ENCODE data around the gene SEC14L1.
"Not testable (repeated sequence)": the region's sequence is repeated elsewhere in the genome, so short reads cannot be mapped to it uniquely, and the experiment has no call there.

SEC14L1 gene

GRCh38 chr17:77153999-77154586 is 13.3 kb downstream of the SEC14L1 start:
- H3K4me3 ChIP-seq (replicated peaks; ENCODE audit: low read depth, low read length): no peak overlapping the region

GRCh38 chr17:77155125-77155524 is 14.4 kb downstream of the SEC14L1 start:
- no peak overlapping the region for H3K4me3 ChIP-seq (replicated peaks; ENCODE audit: low read depth, low read length)
- TF ChIP-seq, protein P1, sequence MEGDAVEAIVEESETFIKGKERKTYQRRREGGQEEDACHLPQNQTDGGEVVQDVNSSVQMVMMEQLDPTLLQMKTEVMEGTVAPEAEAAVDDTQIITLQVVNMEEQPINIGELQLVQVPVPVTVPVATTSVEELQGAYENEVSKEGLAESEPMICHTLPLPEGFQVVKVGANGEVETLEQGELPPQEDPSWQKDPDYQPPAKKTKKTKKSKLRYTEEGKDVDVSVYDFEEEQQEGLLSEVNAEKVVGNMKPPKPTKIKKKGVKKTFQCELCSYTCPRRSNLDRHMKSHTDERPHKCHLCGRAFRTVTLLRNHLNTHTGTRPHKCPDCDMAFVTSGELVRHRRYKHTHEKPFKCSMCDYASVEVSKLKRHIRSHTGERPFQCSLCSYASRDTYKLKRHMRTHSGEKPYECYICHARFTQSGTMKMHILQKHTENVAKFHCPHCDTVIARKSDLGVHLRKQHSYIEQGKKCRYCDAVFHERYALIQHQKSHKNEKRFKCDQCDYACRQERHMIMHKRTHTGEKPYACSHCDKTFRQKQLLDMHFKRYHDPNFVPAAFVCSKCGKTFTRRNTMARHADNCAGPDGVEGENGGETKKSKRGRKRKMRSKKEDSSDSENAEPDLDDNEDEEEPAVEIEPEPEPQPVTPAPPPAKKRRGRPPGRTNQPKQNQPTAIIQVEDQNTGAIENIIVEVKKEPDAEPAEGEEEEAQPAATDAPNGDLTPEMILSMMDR (IDR thresholded peaks at IDR 0.05; ENCODE audit: low read length, missing control alignments): no peak

More at GRCh38 chr17:77153999-77154586, 13.3 kb downstream of the SEC14L1 start:
- no peak for DNase-seq (ENCODE audit: low read depth)
- TF ChIP-seq, protein P1 (IDR thresholded peaks at IDR 0.05; ENCODE audit: low read length, missing control alignments): no peak

GRCh38 chr17:77157766-77158165 is 17.0 kb downstream of the SEC14L1 start:
- not testable (repeated sequence) for DNase-seq (ENCODE audit: low read depth); H3K4me3 ChIP-seq (replicated peaks; ENCODE audit: low read depth, low read length)

More at GRCh38 chr17:77155125-77155524, 14.4 kb downstream of the SEC14L1 start:
- no peak for DNase-seq (ENCODE audit: low read depth)

DNA sequence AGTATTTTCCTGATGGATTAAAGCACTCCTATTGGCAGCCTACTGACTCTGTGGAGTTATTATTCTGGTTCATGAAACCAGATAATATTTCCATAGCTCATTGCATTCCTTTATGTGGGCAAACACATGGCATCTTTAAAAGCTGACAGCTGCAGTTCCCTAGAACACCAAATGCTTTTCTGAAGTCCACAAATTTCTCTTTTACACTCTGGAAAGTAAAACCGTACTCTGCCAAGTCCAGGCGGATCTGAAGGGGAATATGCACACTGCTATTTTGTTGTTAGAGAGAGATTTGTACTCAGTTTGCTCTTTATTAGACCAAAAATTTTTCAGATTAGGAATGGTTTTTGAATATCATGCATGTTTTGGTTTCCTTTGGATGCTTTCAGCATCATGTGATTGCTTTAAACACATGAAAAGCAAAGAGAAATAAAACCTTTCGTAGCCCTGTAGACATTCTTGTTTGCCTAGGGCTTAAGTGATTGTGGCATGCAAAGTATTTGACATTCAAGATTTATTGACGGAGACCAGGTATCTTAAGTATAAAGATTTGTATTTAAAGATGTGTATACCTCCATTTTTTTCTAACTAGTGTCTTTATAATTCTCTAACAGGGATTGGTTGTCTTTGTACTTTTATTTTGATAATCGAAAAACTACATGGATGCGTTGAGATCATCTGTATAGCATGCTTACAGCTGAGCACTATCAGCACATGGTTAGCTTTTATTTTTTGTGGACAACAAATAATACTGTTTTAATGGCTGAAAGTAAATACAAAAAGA is 19.5 kb downstream of the SEC14L1 start:
- TF ChIP-seq, protein P1 (IDR thresholded peaks at IDR 0.05; ENCODE audit: low read length, missing control alignments): no peak
- DNase-seq (ENCODE audit: low read depth): no peak
- no peak overlapping the region for H3K4me3 ChIP-seq (replicated peaks; ENCODE audit: low read depth, low read length)

DNA sequence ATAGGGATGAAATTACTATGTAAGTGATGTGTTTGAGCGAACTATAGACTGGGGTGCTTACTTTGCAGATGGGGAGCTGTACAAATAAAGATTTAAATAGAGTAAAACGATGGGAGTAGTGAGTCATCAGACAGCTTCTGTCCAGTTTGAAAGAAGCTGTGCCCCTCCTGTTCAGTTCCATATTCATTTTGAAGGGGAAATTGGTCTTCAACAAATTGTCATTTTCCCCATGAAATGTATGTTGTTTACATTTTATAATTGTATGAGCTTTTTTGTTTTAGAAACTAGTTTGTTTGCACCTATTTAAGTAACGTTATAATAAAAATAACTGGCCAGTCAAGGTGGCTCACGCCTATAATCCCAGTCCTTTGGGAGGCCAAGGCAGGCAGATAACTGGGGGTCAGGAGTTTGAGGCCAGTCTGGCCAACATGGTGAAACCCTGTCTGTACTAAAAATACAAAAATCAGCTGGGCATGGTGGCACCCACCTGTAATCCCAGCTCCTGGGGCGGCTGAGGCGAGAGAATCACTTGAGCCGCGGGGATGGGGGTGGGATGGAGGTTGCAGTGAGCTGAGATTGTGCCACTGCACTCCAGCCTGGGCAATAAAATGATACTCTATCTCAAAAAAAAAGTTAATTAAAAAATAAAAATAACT is 20.2 kb downstream of the SEC14L1 start:
- no peak overlapping the region for H3K4me3 ChIP-seq (replicated peaks; ENCODE audit: low read depth, low read length)
- DNase-seq (ENCODE audit: low read depth): no peak
- TF ChIP-seq, protein P1 (IDR thresholded peaks at IDR 0.05; ENCODE audit: low read length, missing control alignments): no peak

DNA sequence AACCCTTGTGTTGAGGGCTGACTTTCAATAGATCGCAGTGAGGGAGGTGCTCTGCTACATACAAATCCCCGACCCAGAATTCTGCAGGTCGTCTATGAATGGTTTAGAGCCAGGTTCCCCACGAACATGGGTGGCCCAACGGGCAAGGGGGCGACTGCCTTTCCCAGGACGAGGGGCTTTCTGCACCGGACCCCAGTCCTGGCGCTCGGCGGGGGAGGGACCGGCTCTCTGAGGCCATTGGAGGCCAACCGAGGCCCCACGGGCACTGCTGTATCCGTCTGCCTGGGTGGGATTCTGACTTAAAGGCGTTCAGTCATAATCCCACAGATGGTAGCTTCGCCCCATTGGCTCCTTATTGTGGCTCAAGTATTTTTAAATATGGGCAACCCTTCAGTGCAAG is 21.2 kb downstream of the SEC14L1 start:
- TF ChIP-seq, protein P1 (IDR thresholded peaks at IDR 0.05; ENCODE audit: low read length, missing control alignments): no peak
- H3K4me3 ChIP-seq (replicated peaks; ENCODE audit: low read depth, low read length): no peak overlapping the region
- DNase-seq (ENCODE audit: low read depth): no peak

- no peak overlapping the region for H3K4me3 ChIP-seq (replicated peaks; ENCODE audit: low read depth, low read length)
- TF ChIP-seq, protein P1 (IDR thresholded peaks at IDR 0.05; ENCODE audit: low read length, missing control alignments): no peak
- DNase-seq (ENCODE audit: low read depth): peak; percentile 57
Observed at GRCh38 chr17:77163001-77163400, 22.2 kb downstream of the SEC14L1 start.

All from fibroblast of pulmonary artery (primary cell).